ENCODE measurements around the gene SLC25A34. TPM values are rescaled to one million over a fixed set of nuclear protein-coding genes. Genes with fewer than 3 reads are reported as not detected.
"Not testable (repeated sequence)": the region's sequence is repeated elsewhere in the genome, so short reads cannot be mapped to it uniquely, and the experiment has no call there.

SLC25A34 gene
- total RNA-seq, 4 donors from 2014 or later = 1.3 to 4.3 (median 2.4) TPM

GRCh38 chr1:15693371-15693770, 42.7 kb upstream of the SLC25A34 start:
- Histone ChIP-seq H3K9me3 (no peaks in the 10 kb centered on the region), H3K4me3 (no peak overlapping the region), H3K36me3 (no peaks in the 10 kb centered on the region), H3K27me3 (no peaks in the 10 kb centered on the region), H3K4me1 (peaks cover 31% of the 10 kb centered on the region), H3K27ac (no peak overlapping the region)
- whole genome bisulfite sequencing = 69% methylated on average over 5 of the region's 5 CpGs
- no peak for TF ChIP-seq POLR2AphosphoS5 (IDR thresholded peaks at IDR 0.05)
- no peak for TF ChIP-seq POLR2A (IDR thresholded peaks at IDR 0.05)
- no peak for TF ChIP-seq EP300 (IDR thresholded peaks at IDR 0.05)
- no peak for DNase-seq (ENCODE audit: low spot score in 2 of 2)

GRCh38 chr1:15696956-15697521, 39.0 kb upstream of the SLC25A34 start:
- Histone ChIP-seq H3K27me3 (no peaks in the 10 kb centered on the region), H3K36me3 (no peaks in the 10 kb centered on the region), H3K4me1 (peaks cover 31% of the 10 kb centered on the region), H3K27ac (peak overlapping the region; percentile 70), H3K4me3 (peak overlapping the region; percentile 23), H3K9me3 (no peaks in the 10 kb centered on the region)
- no peak for DNase-seq (ENCODE audit: low spot score in 2 of 2)
- TF ChIP-seq POLR2AphosphoS5 (IDR thresholded peaks at IDR 0.05) (no peak), CTCF (IDR thresholded peaks at IDR 0.05) (no peak), EP300 (IDR thresholded peaks at IDR 0.05) (no peak), POLR2A (IDR thresholded peaks at IDR 0.05) (no peak)
- WGBS = 46% methylated on average over 10 of the region's 10 CpGs

DNA sequence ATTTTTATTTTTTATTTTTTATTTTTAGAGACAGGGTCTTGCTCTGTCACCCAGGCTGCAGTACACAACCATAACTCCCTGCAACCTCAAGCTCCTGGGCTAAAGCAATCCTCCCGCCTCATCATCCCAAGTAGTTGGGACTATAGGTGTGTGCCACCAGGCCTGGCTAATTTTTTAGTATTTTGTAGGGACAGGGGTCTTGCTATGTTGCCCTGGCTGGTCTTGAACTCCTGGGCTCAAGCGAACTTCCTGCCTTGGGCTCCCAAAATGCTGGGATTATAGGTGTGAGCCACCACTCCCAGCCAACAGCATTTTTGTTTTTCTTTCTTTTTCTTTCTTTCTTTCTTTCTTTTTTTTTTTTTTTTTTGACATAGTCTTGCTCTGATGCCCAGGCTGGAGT, 37.9 kb upstream of the SLC25A34 start:
- no peaks in the 10 kb centered on the region for H3K36me3 ChIP-seq
- no peak overlapping the region for H3K4me3 ChIP-seq
- DNase-seq (ENCODE audit: low spot score in 2 of 2) = no peak
- peaks cover 40% of the 10 kb centered on the region for H3K4me1 ChIP-seq
- WGBS = 100% methylated on average over 2 of the region's 2 CpGs
- H3K27me3 ChIP-seq = no peaks in the 10 kb centered on the region
- no peak overlapping the region for H3K27ac ChIP-seq
- no peaks in the 10 kb centered on the region for H3K9me3 ChIP-seq
- no peak for TF ChIP-seq POLR2A (IDR thresholded peaks at IDR 0.05)
- no peak for TF ChIP-seq EP300 (IDR thresholded peaks at IDR 0.05)
- TF ChIP-seq CTCF (IDR thresholded peaks at IDR 0.05) = no peak
- TF ChIP-seq POLR2AphosphoS5 (IDR thresholded peaks at IDR 0.05) = no peak

- WGBS = 98% methylated on average over 4 of the region's 4 CpGs
- H3K27ac ChIP-seq; H3K27me3 ChIP-seq; DNase-seq (ENCODE audit: low spot score in 2 of 2); H3K4me3 ChIP-seq; H3K9me3 ChIP-seq; H3K36me3 ChIP-seq: not testable (repeated sequence)
- peaks cover 51% of the 10 kb centered on the region for H3K4me1 ChIP-seq
Observed at GRCh38 chr1:15699321-15699720, 36.7 kb upstream of the SLC25A34 start.

GRCh38 chr1:15700508-15700907, 35.5 kb upstream of the SLC25A34 start:
- no peak for DNase-seq (ENCODE audit: low spot score in 2 of 2)
- no peak overlapping the region for H3K27ac ChIP-seq
- H3K27me3 ChIP-seq = no peaks in the 10 kb centered on the region
- peaks cover 63% of the 10 kb centered on the region for H3K4me1 ChIP-seq
- WGBS = 45% methylated on average over 6 of the region's 6 CpGs
- no peaks in the 10 kb centered on the region for H3K36me3 ChIP-seq
- no peaks in the 10 kb centered on the region for H3K9me3 ChIP-seq
- TF ChIP-seq EP300 (IDR thresholded peaks at IDR 0.05) (no peak), CTCF (IDR thresholded peaks at IDR 0.05) (no peak), POLR2AphosphoS5 (IDR thresholded peaks at IDR 0.05) (no peak), POLR2A (IDR thresholded peaks at IDR 0.05) (no peak)
- no peak overlapping the region for H3K4me3 ChIP-seq

DNA sequence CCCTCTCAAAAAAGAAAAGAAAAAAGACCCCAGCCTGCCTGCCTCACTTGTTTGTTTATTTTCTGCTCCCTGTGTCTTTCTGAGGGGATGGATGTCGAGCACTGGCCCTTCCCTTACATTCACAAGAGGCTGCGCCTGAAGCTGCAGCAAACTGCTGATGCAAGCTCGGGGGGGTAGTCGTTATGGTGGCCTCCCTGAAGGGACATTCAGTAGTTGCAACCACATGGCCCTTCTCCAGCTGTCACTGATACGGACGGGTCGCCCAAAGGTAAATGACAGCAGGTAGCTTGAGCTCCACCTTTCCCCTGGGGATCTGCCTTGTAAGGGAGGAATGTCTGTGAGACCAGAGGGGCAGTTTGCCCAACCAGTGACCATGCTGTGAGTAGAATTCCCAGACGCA, 34.3 kb upstream of the SLC25A34 start:
- Histone ChIP-seq H3K36me3 (no peaks in the 10 kb centered on the region), H3K27ac (peak overlapping the region; percentile 12), H3K4me3 (no peak overlapping the region), H3K4me1 (peaks cover 58% of the 10 kb centered on the region), H3K9me3 (no peaks in the 10 kb centered on the region), H3K27me3 (no peaks in the 10 kb centered on the region)
- 84% methylated on average over 5 of the region's 8 CpGs for WGBS
- DNase-seq (ENCODE audit: low spot score in 2 of 2) = no peak
- TF ChIP-seq POLR2A (IDR thresholded peaks at IDR 0.05) (no peak), CTCF (IDR thresholded peaks at IDR 0.05) (no peak), POLR2AphosphoS5 (IDR thresholded peaks at IDR 0.05) (no peak), EP300 (IDR thresholded peaks at IDR 0.05) (no peak)

All from suprapubic skin (tissue), 4 donors.